GM12801 (cell line): ENCODE measurements around the gene VAT1L.

ENCODE experiments used
- CTCF ChIP-seq: IDR thresholded peaks from one replicate; pipeline ENCODE4 v1.5.1; 2011; ENCODE audit warnings: control low read depth; ENCODE audit not compliant: insufficient read length; ENCODE audit errors: extremely low read depth

Gene VAT1L, protein sequence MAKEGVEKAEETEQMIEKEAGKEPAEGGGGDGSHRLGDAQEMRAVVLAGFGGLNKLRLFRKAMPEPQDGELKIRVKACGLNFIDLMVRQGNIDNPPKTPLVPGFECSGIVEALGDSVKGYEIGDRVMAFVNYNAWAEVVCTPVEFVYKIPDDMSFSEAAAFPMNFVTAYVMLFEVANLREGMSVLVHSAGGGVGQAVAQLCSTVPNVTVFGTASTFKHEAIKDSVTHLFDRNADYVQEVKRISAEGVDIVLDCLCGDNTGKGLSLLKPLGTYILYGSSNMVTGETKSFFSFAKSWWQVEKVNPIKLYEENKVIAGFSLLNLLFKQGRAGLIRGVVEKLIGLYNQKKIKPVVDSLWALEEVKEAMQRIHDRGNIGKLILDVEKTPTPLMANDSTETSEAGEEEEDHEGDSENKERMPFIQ

GRCh38 chr16:77788181-77789084 is at the start of gene VAT1L:
Gene VAT1L, plus strand, starts transcription at chr16:77788564. Its CDS starts 119 bp downstream, at chr16:77788683.
- TF ChIP-seq CTCF: no peak

- no peak for TF ChIP-seq CTCF
These were observed 49.4 kb upstream of the VAT1L start for GRCh38 chr16:77738706-77739558.

DNA sequence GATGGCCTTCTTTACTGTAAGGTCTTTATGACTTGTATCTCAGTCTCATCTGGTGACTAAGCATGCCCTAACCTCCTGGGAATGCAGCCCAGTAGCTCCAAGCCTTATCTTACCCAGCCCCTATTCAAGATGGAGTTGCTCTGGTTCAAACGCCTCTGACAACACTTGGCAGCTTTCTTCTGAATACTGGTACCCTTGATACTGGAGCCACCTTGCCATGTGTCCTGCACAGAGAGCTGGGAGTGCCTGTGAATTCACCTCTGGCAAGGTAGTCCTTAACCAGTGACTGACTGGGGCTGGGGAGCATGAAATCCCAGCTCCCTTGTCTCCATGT is 48.8 kb upstream of the VAT1L start:
- no peak for TF ChIP-seq CTCF

- TF ChIP-seq CTCF: no peak
These were observed 44.2 kb upstream of the VAT1L start for GRCh38 chr16:77744141-77744540.

GRCh38 chr16:77745972-77746371 is 42.4 kb upstream of the VAT1L start:
- no peak for TF ChIP-seq CTCF

- no peak for TF ChIP-seq CTCF
These were observed 39.9 kb upstream of the VAT1L start for GRCh38 chr16:77748421-77749005.

DNA sequence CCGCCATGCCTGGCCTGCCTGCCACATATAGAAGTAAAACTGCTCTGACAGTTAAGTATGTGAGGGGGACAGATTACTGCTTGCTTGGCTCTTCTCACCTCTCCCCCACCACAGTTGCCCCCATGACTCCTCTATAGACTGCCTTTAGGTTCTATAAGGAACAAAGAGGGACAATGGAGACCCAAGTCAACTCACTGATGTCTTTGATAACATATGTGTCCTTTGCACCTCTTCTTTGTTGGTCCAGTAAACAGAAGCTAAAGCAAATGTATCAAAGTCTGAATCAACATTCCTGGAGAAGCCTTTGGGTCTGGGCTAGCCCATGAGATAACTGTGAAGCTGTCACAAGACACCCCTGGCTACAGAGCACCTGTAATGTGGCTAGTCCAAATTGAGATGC is 38.9 kb upstream of the VAT1L start:
- TF ChIP-seq CTCF: no peak
